Activated CD8-positive, alpha-beta T cell treated with anti-CD3 and anti-CD28 coated beads, Interleukin-2, amount 10 ng/mL, durations not matched to agents 7 days and 5 days (primary cell): ENCODE data around the gene TAF11L3. TPM values are rescaled to one million over a fixed set of nuclear protein-coding genes. Genes with fewer than 3 reads are reported as not detected.
"Not testable (repeated sequence)": the region's sequence is repeated elsewhere in the genome, so short reads cannot be mapped to it uniquely, and the experiment has no call there.

ENCODE experiments used
- ATAC-seq: fragments of 150-1000 bp; cut with Tn5 transposase; one replicate; pipeline ENCODE4 v1.10.0; 2021; ENCODE audit warnings: moderate library complexity
- CTCF ChIA-PET: fragments of 350-600 bp; sonication (Branson Sonifier 250); formaldehyde crosslinking; loops from one replicate; lab custom pipeline; 2021; ENCODE audit warnings: antibody characterized with exemption; lab: Charles Lee
- POLR2A ChIA-PET: fragments of 350-600 bp; sonication (Branson Sonifier 250); formaldehyde crosslinking; loops from one replicate; lab custom pipeline; 2021; ENCODE audit warnings: antibody characterized with exemption; lab: Charles Lee
- DNase-seq: peaks from one replicate; pipeline ENCODE4 v3.0.0-alpha.2; 2020
- H3K27ac Mint-ChIP-seq: one replicate; pipeline ENCODE4 v1.8.0; 2021; ENCODE audit warnings: mild to moderate bottlenecking, mixed read lengths
- H3K27me3 Mint-ChIP-seq: one replicate; pipeline ENCODE4 v1.8.0; 2021; ENCODE audit warnings: low read depth, mixed read lengths
- H3K36me3 Mint-ChIP-seq: one replicate; pipeline ENCODE4 v1.8.0; 2021; ENCODE audit warnings: low read depth, mixed read lengths
- H3K4me1 Mint-ChIP-seq: one replicate; pipeline ENCODE4 v1.8.0; 2021; ENCODE audit warnings: low read depth, mixed read lengths
- H3K4me3 Mint-ChIP-seq: one replicate; pipeline ENCODE4 v1.8.0; 2021; ENCODE audit warnings: mild to moderate bottlenecking, mixed read lengths
- H3K9me3 Mint-ChIP-seq: one replicate; pipeline ENCODE4 v1.8.0; 2022; ENCODE audit warnings: mixed read lengths; ENCODE audit not compliant: insufficient read depth
- total RNA-seq, 2 experiments: library from RNA; stranded (reverse); gene quantifications; one replicate each; pipeline ENCODE4 v1.2.3, GENCODE V29; 2021

The TAF11L3 gene
- total RNA-seq = not detected

GRCh38 chr5:17518067-17518466, at the start of gene TAF11L3:
Gene TAF11L3, plus strand, starts transcription at chr5:17518367.
- H3K9me3 Mint-ChIP-seq, CTCF ChIA-PET, ATAC-seq, DNase-seq, H3K4me1 Mint-ChIP-seq, H3K27ac Mint-ChIP-seq, H3K36me3 Mint-ChIP-seq, H3K27me3 Mint-ChIP-seq, POLR2A ChIA-PET, H3K4me3 Mint-ChIP-seq: not testable (repeated sequence)

- CTCF ChIA-PET = no interaction called here
- no peak for ATAC-seq
- no peaks in the 10 kb centered on the region for H3K27me3 Mint-ChIP-seq
Measured at GRCh38 chr5:17470064-17470463, 48.1 kb upstream of the TAF11L3 start.

GRCh38 chr5:17475064-17475463, 43.1 kb upstream of the TAF11L3 start:
- H3K4me3 Mint-ChIP-seq, POLR2A ChIA-PET, H3K4me1 Mint-ChIP-seq, H3K27me3 Mint-ChIP-seq, ATAC-seq, DNase-seq, H3K9me3 Mint-ChIP-seq, H3K27ac Mint-ChIP-seq, H3K36me3 Mint-ChIP-seq: not testable (repeated sequence)
- CTCF ChIA-PET = interaction anchor here (0.6 kb wide), 1 partner anchor 398 kb away, joined by 5 read pairs; no protein-coding TSS in a partner anchor

More at GRCh38 chr5:17470064-17470463, 48.1 kb upstream of the TAF11L3 start:
- H3K9me3 Mint-ChIP-seq = peaks cover 3% of the 10 kb centered on the region
- no peak overlapping the region for H3K4me3 Mint-ChIP-seq
- no peaks in the 10 kb centered on the region for H3K4me1 Mint-ChIP-seq
- POLR2A ChIA-PET = interaction anchor here (0.6 kb wide), 1 partner anchor 260 kb away, joined by 3 read pairs; no protein-coding TSS in a partner anchor
- no peak for DNase-seq
- no peak overlapping the region for H3K27ac Mint-ChIP-seq
- H3K36me3 Mint-ChIP-seq = no peaks in the 10 kb centered on the region

- H3K27ac Mint-ChIP-seq = no peak overlapping the region
- ChIA-PET CTCF (no interaction called here), POLR2A (no interaction called here)
- no peaks in the 10 kb centered on the region for H3K4me1 Mint-ChIP-seq
- DNase-seq (no peak), ATAC-seq (no peak)
- no peak overlapping the region for H3K4me3 Mint-ChIP-seq
- no peaks in the 10 kb centered on the region for H3K36me3 Mint-ChIP-seq
- no peaks in the 10 kb centered on the region for H3K9me3 Mint-ChIP-seq
- no peaks in the 10 kb centered on the region for H3K27me3 Mint-ChIP-seq
Measured at GRCh38 chr5:17477043-17477442, 41.1 kb upstream of the TAF11L3 start.

GRCh38 chr5:17477573-17478265, 40.4 kb upstream of the TAF11L3 start:
- no peak overlapping the region for H3K27ac Mint-ChIP-seq
- H3K4me1 Mint-ChIP-seq = no peaks in the 10 kb centered on the region
- ATAC-seq (no peak), DNase-seq (no peak)
- H3K27me3 Mint-ChIP-seq = no peaks in the 10 kb centered on the region
- CTCF ChIA-PET = no interaction called here
- no peaks in the 10 kb centered on the region for H3K36me3 Mint-ChIP-seq
- peaks cover 6% of the 10 kb centered on the region for H3K9me3 Mint-ChIP-seq
- H3K4me3 Mint-ChIP-seq = no peak overlapping the region
- POLR2A ChIA-PET = no interaction called here

GRCh38 chr5:17481378-17481777, 36.8 kb upstream of the TAF11L3 start:
- no peaks in the 10 kb centered on the region for H3K36me3 Mint-ChIP-seq
- no peak overlapping the region for H3K4me3 Mint-ChIP-seq
- H3K27ac Mint-ChIP-seq = no peak overlapping the region
- ChIA-PET CTCF (no interaction called here), POLR2A (no interaction called here)
- H3K27me3 Mint-ChIP-seq = no peaks in the 10 kb centered on the region
- DNase-seq = no peak
- no peak for ATAC-seq
- H3K9me3 Mint-ChIP-seq = peaks cover 6% of the 10 kb centered on the region
- no peaks in the 10 kb centered on the region for H3K4me1 Mint-ChIP-seq

- ATAC-seq (no peak), DNase-seq (no peak)
- no peak overlapping the region for H3K4me3 Mint-ChIP-seq
- H3K36me3 Mint-ChIP-seq = no peaks in the 10 kb centered on the region
- CTCF ChIA-PET = no interaction called here
- peaks cover 6% of the 10 kb centered on the region for H3K9me3 Mint-ChIP-seq
- H3K4me1 Mint-ChIP-seq = no peaks in the 10 kb centered on the region
- no peaks in the 10 kb centered on the region for H3K27me3 Mint-ChIP-seq
- no peak overlapping the region for H3K27ac Mint-ChIP-seq
- POLR2A ChIA-PET = no interaction called here
Measured at GRCh38 chr5:17482790-17483189, 35.4 kb upstream of the TAF11L3 start.

- H3K27me3 Mint-ChIP-seq, ATAC-seq, DNase-seq, H3K4me1 Mint-ChIP-seq, POLR2A ChIA-PET, H3K36me3 Mint-ChIP-seq, H3K4me3 Mint-ChIP-seq, CTCF ChIA-PET, H3K27ac Mint-ChIP-seq: not testable (repeated sequence)
- peaks cover 10% of the 10 kb centered on the region for H3K9me3 Mint-ChIP-seq
Measured at GRCh38 chr5:17486464-17487173, 31.5 kb upstream of the TAF11L3 start.

GRCh38 chr5:17487174-17487512, 31.0 kb upstream of the TAF11L3 start:
- Mint-ChIP-seq H3K4me1 (no peaks in the 10 kb centered on the region), H3K9me3 (peaks cover 10% of the 10 kb centered on the region), H3K36me3 (no peaks in the 10 kb centered on the region), H3K4me3 (no peak overlapping the region), H3K27ac (no peak overlapping the region), H3K27me3 (no peaks in the 10 kb centered on the region)
- CTCF ChIA-PET = no interaction called here
- POLR2A ChIA-PET = no interaction called here
- ATAC-seq (no peak), DNase-seq (no peak)

- H3K4me3 Mint-ChIP-seq, H3K4me1 Mint-ChIP-seq, H3K27ac Mint-ChIP-seq, CTCF ChIA-PET, H3K9me3 Mint-ChIP-seq, DNase-seq, ATAC-seq, H3K27me3 Mint-ChIP-seq, POLR2A ChIA-PET, H3K36me3 Mint-ChIP-seq: not testable (repeated sequence)
Measured at GRCh38 chr5:17491257-17491656, 26.9 kb upstream of the TAF11L3 start.

GRCh38 chr5:17492770-17493169, 25.4 kb upstream of the TAF11L3 start:
- H3K27me3 Mint-ChIP-seq = no peaks in the 10 kb centered on the region
- no peak overlapping the region for H3K4me3 Mint-ChIP-seq
- no peak overlapping the region for H3K27ac Mint-ChIP-seq
- no peaks in the 10 kb centered on the region for H3K4me1 Mint-ChIP-seq
- ChIA-PET CTCF (no interaction called here), POLR2A (no interaction called here)
- DNase-seq (no peak), ATAC-seq (no peak)
- H3K9me3 Mint-ChIP-seq = peaks cover 7% of the 10 kb centered on the region
- no peaks in the 10 kb centered on the region for H3K36me3 Mint-ChIP-seq

- Mint-ChIP-seq H3K4me3 (no peak overlapping the region), H3K27me3 (no peaks in the 10 kb centered on the region), H3K9me3 (peaks cover 7% of the 10 kb centered on the region), H3K36me3 (no peaks in the 10 kb centered on the region), H3K4me1 (no peaks in the 10 kb centered on the region), H3K27ac (no peak overlapping the region)
- POLR2A ChIA-PET = no interaction called here
- CTCF ChIA-PET = no interaction called here
- DNase-seq (no peak), ATAC-seq (no peak)
Measured at GRCh38 chr5:17497446-17497845, 20.7 kb upstream of the TAF11L3 start.
